Esophagus squamous epithelium (tissue), 5 donors: ENCODE measurements around the gene KIF26A. TPM values are rescaled to one million over a fixed set of nuclear protein-coding genes. Genes with fewer than 3 reads are reported as not detected.

Source experiments
- DNase-seq: peaks from one replicate; lab custom pipeline; 2025; lab: John Stamatoyannopoulos, UW
- H3K27ac ChIP-seq, 4 donors: fragments of 200-600 bp; sonication (generic); one replicate each; pipeline ENCODE4 v1.5.1; 2016 to 2019; ENCODE audit warnings: mild to moderate bottlenecking in 1 of 4
- H3K27me3 ChIP-seq, 4 donors: fragments of 200-600 bp; sonication (generic); 1 replicate in 3 of 4; 2 replicates in 1 of 4; pipeline versions ENCODE4 v1.5.1 to v1.6.0; 2017 to 2021; ENCODE audit warnings: antibody characterized with exemption in 1 of 4
- H3K36me3 ChIP-seq, 3 donors: fragments of 200-600 bp; sonication (generic); one replicate each; pipeline ENCODE4 v1.5.1; 2016 to 2019
- H3K4me1 ChIP-seq, 3 donors: fragments of 200-600 bp; sonication (generic); one replicate each; pipeline ENCODE4 v1.5.1; 2017 to 2019
- H3K4me3 ChIP-seq, 4 donors: fragments of 200-600 bp; sonication (generic); 1 replicate in 3 of 4; 2 replicates in 1 of 4; pipeline ENCODE4 v1.5.1; 2016 to 2019; ENCODE audit warnings: mild to moderate bottlenecking in 2 of 4, moderate library complexity in 1 of 4
- H3K9me3 ChIP-seq, 3 donors: fragments of 200-600 bp; sonication (generic); one replicate each; pipeline ENCODE4 v1.5.1; 2016 to 2019
- POLR2A ChIP-seq, 4 donors: fragments of 450-650 bp; IDR thresholded peaks; one replicate each; pipeline ENCODE4 v1.6.1; 2017; ENCODE audit warnings: antibody characterized with exemption in 4 of 4, mild to moderate bottlenecking in 4 of 4, moderate library complexity in 3 of 4
- WGBS, 2 donors: methylation state at CpG; one replicate each; pipeline ENCODE4 v1.1.5; 2018; 5-methylcytosine and 5-hydroxymethylcytosine counted together
- intact Hi-C: fragments of 100-400 bp; cut with DNase I; formaldehyde crosslinking; loops from one replicate; pipeline ENCODE4 v1.15.0; 2022
- total RNA-seq, 4 donors: library from RNA; depleted of rRNA; stranded (reverse); fragments of >200 nt; gene quantifications; one replicate each; pipeline ENCODE4 v1.1.0, GENCODE V29; 2016
- TF ChIP-seq, protein P1 (sequence below), 6 experiments: fragments of 450-650 bp in 4 of 6; fragments of 200-600 bp in 2 of 6; sonication (generic) in 2 of 6; IDR thresholded peaks; one replicate each; pipeline ENCODE4 v1.5.1; 2016 to 2019; ENCODE audit warnings: antibody characterized with exemption in 6 of 6, mild to moderate bottlenecking in 4 of 6, moderate library complexity in 4 of 6
- donor health status: DM: yes; HTN: yes; CAD: no.

Gene KIF26A
- total RNA-seq, 4 donors from 2014 or later, result 0.80 to 2.7 (median 0.96) TPM

DNA sequence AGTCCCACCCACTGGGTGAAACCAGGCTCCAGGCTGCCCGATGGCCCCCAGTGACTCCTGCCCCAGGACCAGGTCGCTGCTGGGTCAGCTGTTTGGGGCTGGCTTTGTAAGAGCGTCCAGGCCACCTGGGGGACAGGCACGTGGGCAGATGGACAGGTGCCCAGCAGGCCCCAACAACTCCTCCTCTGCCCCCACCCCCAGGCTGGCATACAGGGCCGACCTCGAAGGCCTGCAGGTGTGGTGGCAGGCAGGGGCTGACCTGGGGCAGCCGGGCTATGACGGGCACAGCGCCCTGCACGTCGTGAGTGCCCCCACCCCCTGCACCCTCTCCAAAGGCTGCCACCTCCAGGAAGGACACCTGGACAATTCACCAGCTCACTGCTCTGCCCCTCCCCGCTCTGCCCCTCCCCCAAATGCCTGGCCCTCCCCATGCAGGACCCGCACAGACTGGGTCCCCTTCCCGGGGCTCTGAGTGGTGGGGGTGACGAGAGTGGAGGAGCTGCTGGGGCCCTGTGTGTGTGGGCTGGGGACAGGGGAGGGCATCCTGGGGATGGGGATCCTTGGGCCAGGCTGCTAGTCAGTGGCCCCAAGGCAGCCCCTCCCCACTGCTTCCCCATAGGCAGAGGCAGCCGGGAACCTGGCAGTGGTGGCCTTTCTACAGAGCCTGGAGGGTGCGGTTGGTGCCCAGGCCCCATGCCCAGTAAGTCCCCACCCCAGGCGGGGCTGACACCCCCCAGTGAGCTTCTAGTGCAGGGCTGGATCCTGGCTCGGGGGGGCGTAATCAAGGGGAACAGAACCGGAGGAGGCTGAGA, 26.9 kb upstream of the KIF26A start:
- H3K27ac ChIP-seq, result peak overlapping the region; percentile 61 to 95 (median 92)
- intact Hi-C loops, result no loop called here
- WGBS, 2 donors, result 45% methylated on average over 6 of the region's 21 CpGs; no CpG with 5 or more reads in 1 of the 2 donors
- peaks cover 0 to 45% (median 0%) of the 10 kb centered on the region in 4 donors for H3K27me3 ChIP-seq
- H3K4me1 ChIP-seq, result peaks cover 40 to 100% (median 42%) of the 10 kb centered on the region in 3 donors
- TF ChIP-seq, protein P1, sequence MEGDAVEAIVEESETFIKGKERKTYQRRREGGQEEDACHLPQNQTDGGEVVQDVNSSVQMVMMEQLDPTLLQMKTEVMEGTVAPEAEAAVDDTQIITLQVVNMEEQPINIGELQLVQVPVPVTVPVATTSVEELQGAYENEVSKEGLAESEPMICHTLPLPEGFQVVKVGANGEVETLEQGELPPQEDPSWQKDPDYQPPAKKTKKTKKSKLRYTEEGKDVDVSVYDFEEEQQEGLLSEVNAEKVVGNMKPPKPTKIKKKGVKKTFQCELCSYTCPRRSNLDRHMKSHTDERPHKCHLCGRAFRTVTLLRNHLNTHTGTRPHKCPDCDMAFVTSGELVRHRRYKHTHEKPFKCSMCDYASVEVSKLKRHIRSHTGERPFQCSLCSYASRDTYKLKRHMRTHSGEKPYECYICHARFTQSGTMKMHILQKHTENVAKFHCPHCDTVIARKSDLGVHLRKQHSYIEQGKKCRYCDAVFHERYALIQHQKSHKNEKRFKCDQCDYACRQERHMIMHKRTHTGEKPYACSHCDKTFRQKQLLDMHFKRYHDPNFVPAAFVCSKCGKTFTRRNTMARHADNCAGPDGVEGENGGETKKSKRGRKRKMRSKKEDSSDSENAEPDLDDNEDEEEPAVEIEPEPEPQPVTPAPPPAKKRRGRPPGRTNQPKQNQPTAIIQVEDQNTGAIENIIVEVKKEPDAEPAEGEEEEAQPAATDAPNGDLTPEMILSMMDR (IDR thresholded peaks at IDR 0.05), result no peak
- no peak for TF ChIP-seq POLR2A (IDR thresholded peaks at IDR 0.05)
- H3K36me3 ChIP-seq, result no peaks in the 10 kb centered on the region
- DNase-seq, result no peak
- H3K4me3 ChIP-seq, result peak overlapping the region in 1 of 4 donors; percentile 5
- H3K9me3 ChIP-seq, result no peaks in the 10 kb centered on the region

DNA sequence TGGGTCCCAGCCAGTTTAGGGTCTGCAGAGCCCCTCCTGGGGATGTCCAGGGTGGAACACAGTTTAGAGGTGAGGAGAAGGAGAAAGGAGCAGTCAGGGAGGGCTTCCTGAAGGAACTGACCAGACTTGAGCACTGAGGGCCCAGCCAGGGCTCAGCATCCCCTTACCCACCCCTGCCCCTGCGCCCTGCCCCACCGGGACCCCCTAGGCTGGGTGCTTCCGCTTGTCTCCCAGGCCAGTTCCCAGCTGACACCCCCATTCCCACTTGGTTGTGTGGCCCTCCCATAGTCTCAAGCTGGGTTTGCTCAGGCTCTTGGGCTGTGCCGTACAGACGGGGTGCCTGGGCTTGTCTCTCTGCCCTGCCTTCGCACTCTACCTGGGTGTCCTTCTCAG, 26.3 kb upstream of the KIF26A start:
- peak overlapping the region in 1 of 4 donors; percentile 5 for H3K4me3 ChIP-seq
- peak overlapping the region; percentile 61 to 95 (median 92) for H3K27ac ChIP-seq
- no peaks in the 10 kb centered on the region for H3K9me3 ChIP-seq
- peaks cover 38 to 100% (median 44%) of the 10 kb centered on the region in 3 donors for H3K4me1 ChIP-seq
- intact Hi-C loops, result no loop called here
- peaks cover 0 to 51% (median 0%) of the 10 kb centered on the region in 4 donors for H3K27me3 ChIP-seq
- WGBS, 2 donors, result 10 to 40% methylated on average over 1 to 2 of the region's 6 CpGs
- no peak for TF ChIP-seq POLR2A (IDR thresholded peaks at IDR 0.05)
- TF ChIP-seq, protein P1 (IDR thresholded peaks at IDR 0.05), result no peak
- no peak for DNase-seq
- no peaks in the 10 kb centered on the region for H3K36me3 ChIP-seq

DNA sequence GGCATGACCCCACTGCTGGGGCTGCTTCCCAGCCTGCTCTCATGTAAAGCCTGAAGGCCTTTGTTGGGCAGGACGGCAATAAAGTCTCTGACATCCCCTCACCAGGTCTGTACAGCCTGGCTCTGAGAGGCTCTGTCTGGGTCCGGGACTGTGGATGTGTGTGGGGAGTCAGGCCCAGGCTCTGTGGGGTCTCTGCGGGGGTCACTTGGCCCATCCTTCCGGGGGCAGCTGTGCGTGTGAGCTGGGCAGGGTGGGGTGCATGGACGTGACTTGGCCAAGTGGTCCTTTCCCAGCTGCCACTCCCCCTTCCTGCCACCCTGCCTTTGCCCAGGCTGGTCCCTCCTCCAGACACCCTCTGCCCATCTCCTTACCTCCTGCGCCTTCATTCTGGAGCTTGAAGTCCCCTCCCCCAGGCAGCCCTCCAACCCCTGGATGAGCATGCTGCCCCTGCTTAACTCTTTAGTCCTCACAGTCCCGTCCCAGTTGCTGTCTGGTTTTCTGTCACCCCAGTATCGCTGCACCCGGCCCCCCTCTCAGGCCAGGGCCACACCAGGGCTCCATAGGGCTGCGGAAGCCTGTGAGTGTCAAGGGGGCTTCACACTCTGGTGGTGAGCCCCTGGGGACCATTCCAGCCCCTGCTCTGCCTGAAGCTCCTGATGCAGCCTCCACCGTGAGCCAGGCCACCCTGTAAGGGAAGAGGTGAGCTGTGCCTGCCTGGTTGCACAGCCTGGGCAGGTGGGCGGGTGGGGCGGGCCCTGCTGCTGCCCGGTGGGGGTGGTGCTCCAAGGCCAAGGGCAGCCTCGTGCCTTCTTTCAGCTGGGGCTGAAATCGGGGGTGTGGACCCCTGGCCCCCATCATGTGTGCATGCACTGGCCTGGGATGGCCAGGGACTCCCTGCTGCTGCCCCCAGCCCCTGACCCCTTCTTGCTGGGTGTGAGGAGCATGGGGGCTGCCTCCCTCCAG, 25.5 kb upstream of the KIF26A start:
- DNase-seq, result no peak
- TF ChIP-seq POLR2A (IDR thresholded peaks at IDR 0.05), result no peak
- TF ChIP-seq, protein P1 (IDR thresholded peaks at IDR 0.05), result no peak
- Histone ChIP-seq H3K9me3 (no peaks in the 10 kb centered on the region), H3K27ac (peak overlapping the region; percentile 61 to 95 (median 92)), H3K4me3 (no peak overlapping the region), H3K36me3 (no peaks in the 10 kb centered on the region), H3K27me3 (peaks cover 0 to 58% (median 2%) of the 10 kb centered on the region in 4 donors), H3K4me1 (peaks cover 38 to 100% (median 42%) of the 10 kb centered on the region in 3 donors)
- WGBS, 2 donors, result 41 to 56% methylated on average over 4 to 7 of the region's 17 CpGs
- intact Hi-C loops, result no loop called here

DNA sequence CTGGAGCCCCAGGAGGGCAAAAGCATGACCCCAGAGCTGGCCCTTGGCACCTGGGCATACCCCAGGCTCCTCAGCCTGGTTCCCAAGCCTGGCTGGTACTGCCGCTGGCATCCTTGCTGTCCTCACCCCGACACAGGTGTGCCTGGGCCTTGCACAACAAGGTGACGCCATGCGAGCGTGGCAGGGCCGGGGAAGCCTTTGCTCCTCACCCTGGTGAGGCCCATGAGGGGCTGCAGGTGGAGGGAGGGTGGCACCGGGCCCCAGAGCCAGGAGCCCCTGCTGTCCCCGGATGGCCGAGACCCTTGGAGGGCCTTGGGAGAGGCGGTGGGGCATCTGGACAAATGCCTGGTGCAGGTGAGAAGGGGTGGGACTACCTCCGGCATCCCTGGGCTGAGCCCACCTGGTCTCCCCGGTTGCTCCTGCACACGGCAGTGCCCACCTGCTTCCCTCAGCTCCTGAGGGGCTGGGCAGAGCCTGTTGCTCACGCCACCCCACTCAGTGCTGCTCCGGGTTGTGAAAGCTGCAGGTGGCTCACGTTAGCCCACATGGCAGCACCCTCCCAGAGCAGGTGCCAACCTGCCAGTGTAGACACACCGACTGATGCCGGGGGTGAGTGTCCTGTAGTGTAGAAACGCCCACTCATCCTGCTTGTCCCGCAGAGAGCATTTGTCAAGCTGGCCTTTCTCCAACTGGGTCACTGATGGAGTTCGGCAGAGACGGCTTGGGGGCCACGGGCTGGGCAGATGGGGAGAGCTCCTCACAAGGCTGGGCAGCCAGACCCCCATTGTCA, 24.6 kb upstream of the KIF26A start:
- Histone ChIP-seq H3K27ac (peak overlapping the region; percentile 44 to 95 (median 92)), H3K9me3 (no peaks in the 10 kb centered on the region), H3K4me1 (peaks cover 34 to 100% (median 44%) of the 10 kb centered on the region in 3 donors), H3K36me3 (no peaks in the 10 kb centered on the region), H3K27me3 (peaks cover 0 to 66% (median 4%) of the 10 kb centered on the region in 4 donors), H3K4me3 (no peak overlapping the region)
- intact Hi-C loops, result no loop called here
- no peak for DNase-seq
- WGBS, 2 donors, result 40 to 80% methylated on average over 1 of the region's 23 CpGs
- no peak for TF ChIP-seq POLR2A (IDR thresholded peaks at IDR 0.05)
- TF ChIP-seq, protein P1 (IDR thresholded peaks at IDR 0.05), result no peak
